Type B pancreatic cell (in vitro differentiated cells): ENCODE results near the gene GRK5. TPM values are rescaled to one million over a fixed set of nuclear protein-coding genes. Genes with fewer than 3 reads are reported as not detected.

Experiments
- DNase-seq: peaks from one replicate; pipeline ENCODE4 v3.0.0; 2021; ENCODE audit warnings: mixed read lengths; ENCODE audit not compliant: unreplicated experiment; ENCODE audit errors: extremely low spot score
- H3K27ac Mint-ChIP-seq: 2 replicates; pipeline ENCODE4 v1.8.0; 2021; ENCODE audit warnings: mild to moderate bottlenecking, mixed read lengths
- H3K27me3 Mint-ChIP-seq: 2 replicates; pipeline ENCODE4 v1.8.0; 2021; ENCODE audit warnings: mixed read lengths
- H3K36me3 Mint-ChIP-seq: 2 replicates; pipeline ENCODE4 v1.8.0; 2021; ENCODE audit warnings: mixed read lengths
- H3K4me1 Mint-ChIP-seq: one replicate; pipeline ENCODE4 v1.8.0; 2021; ENCODE audit warnings: mixed read lengths; ENCODE audit not compliant: unreplicated experiment
- H3K4me3 Mint-ChIP-seq: 2 replicates; pipeline ENCODE4 v1.8.0; 2021; ENCODE audit warnings: mild to moderate bottlenecking, mixed read lengths
- H3K9me3 Mint-ChIP-seq: 2 replicates; pipeline ENCODE4 v1.8.0; 2021; ENCODE audit warnings: mixed read lengths
- total RNA-seq: library from RNA; stranded (reverse); gene quantifications from 2 replicates; pipeline ENCODE4 v1.2.1, GENCODE V29; 2021; ENCODE audit warnings: low replicate concordance
- TF ChIP-seq, protein P1 (sequence below): fragments of 200-600 bp; sonication (generic); conservative IDR thresholded peaks from 2 replicates; pipeline ENCODE4 v1.5.0; 2021; ENCODE audit warnings: antibody characterized with exemption, mild to moderate bottlenecking

The GRK5 gene
- total RNA-seq, 1 donor from 2014 or later = 24.8 TPM

DNA sequence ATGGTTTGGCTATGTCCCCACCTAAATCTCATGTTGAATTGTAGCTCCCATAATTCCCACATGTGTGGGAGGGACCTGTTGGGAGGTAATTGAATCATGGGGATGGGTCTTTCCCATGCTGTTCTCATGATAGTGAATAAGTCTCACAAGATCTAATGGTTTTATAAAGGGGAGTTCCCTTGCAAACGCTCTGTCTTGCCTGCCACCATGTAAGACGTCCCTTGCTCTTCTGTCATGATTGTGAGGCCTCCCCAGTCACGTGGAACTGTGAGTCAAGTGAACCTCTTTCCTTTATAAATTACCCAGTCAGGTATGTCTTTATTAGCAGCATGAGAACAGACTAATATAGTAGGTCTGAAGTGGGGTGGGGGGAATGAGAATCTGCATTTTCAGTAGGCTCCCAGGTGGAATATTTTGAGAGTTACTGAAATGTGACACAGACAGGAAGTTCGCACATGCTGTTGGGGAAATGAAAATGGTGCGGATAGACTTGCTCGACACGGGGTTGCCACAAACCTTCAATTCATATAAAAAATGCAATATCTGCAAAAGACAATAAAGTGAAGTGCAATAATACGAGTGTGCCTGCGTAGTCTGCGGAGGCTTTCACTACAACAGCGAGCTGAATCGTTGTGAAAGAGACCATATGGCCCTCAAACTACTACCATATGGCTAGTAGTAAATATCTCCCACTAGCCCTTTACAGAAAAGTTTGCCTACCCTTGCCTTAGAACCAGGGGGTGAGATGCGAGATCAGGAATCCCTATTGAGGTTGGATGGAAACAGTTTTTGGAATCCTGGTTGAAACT, 166.1 kb downstream of the GRK5 start:
- H3K27me3 Mint-ChIP-seq = no peaks in the 10 kb centered on the region
- H3K4me3 Mint-ChIP-seq = no peak overlapping the region
- TF ChIP-seq, protein P1, sequence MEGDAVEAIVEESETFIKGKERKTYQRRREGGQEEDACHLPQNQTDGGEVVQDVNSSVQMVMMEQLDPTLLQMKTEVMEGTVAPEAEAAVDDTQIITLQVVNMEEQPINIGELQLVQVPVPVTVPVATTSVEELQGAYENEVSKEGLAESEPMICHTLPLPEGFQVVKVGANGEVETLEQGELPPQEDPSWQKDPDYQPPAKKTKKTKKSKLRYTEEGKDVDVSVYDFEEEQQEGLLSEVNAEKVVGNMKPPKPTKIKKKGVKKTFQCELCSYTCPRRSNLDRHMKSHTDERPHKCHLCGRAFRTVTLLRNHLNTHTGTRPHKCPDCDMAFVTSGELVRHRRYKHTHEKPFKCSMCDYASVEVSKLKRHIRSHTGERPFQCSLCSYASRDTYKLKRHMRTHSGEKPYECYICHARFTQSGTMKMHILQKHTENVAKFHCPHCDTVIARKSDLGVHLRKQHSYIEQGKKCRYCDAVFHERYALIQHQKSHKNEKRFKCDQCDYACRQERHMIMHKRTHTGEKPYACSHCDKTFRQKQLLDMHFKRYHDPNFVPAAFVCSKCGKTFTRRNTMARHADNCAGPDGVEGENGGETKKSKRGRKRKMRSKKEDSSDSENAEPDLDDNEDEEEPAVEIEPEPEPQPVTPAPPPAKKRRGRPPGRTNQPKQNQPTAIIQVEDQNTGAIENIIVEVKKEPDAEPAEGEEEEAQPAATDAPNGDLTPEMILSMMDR = no peak
- no peaks in the 10 kb centered on the region for H3K36me3 Mint-ChIP-seq
- peaks cover 64% of the 10 kb centered on the region for H3K4me1 Mint-ChIP-seq
- H3K9me3 Mint-ChIP-seq = no peaks in the 10 kb centered on the region
- H3K27ac Mint-ChIP-seq = no peak overlapping the region
- no peak for DNase-seq

DNA sequence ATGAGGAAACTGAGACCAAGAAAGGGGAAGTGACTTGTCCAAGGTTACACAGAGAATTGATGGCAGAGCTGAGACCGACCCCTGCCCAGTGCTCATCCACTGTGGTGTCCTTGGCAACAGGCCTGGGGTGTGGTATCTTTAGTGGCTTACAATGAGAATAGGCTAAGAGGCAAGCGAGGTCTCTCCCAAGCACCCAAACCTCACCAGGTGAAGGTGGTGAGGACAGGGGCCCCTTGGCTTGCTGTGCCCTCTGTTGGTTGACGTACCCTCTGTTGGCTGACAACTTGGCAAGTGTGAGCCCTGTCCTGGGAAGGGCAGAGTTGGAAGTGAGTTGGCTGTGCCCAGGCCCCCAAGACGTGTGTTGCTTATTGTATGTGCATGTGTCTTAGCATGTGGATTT, 166.9 kb downstream of the GRK5 start:
- H3K27ac Mint-ChIP-seq = no peak overlapping the region
- H3K4me3 Mint-ChIP-seq = no peak overlapping the region
- TF ChIP-seq, protein P1 = no peak
- H3K4me1 Mint-ChIP-seq = peaks cover 66% of the 10 kb centered on the region
- no peaks in the 10 kb centered on the region for H3K27me3 Mint-ChIP-seq
- H3K9me3 Mint-ChIP-seq = no peaks in the 10 kb centered on the region
- no peaks in the 10 kb centered on the region for H3K36me3 Mint-ChIP-seq
- no peak for DNase-seq

DNA sequence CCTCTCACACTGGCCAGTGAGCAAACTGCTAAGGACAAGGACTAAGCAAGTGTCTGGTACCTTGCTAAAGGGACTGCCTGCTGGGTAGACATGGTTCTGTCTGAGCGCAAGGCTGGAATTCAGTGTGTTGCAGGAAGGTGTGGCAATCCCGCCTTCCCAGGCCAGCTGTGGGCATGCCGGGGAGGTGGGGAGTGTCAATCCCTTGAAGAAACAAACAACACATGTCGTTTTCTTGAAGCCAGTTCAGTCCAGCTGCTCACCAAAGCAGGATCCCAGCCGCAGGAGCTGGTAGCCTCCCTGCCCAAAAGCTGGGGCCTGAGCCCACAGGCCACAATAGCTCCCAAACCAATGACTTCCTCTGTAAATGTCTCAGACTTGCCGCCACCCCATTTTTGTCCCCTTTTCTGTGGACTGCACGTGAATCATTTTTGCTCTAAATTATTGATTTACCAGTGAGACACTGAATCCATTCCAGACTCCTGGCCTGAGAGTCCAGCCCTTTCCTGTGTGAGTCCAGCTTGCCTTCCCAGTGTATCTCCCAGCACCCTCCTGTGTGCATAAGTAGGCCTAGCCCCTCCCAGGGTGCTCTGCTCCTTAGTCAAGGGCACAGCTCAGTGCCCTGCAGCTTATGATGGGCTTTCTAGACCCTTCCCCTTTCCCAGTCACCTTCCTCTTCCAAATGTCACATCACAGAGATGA, 168.4 kb downstream of the GRK5 start:
- Mint-ChIP-seq H3K27ac (no peak overlapping the region), H3K36me3 (no peaks in the 10 kb centered on the region), H3K4me3 (no peak overlapping the region), H3K27me3 (no peaks in the 10 kb centered on the region), H3K4me1 (peaks cover 55% of the 10 kb centered on the region), H3K9me3 (no peaks in the 10 kb centered on the region)
- no peak for DNase-seq
- TF ChIP-seq, protein P1 = no peak

DNA sequence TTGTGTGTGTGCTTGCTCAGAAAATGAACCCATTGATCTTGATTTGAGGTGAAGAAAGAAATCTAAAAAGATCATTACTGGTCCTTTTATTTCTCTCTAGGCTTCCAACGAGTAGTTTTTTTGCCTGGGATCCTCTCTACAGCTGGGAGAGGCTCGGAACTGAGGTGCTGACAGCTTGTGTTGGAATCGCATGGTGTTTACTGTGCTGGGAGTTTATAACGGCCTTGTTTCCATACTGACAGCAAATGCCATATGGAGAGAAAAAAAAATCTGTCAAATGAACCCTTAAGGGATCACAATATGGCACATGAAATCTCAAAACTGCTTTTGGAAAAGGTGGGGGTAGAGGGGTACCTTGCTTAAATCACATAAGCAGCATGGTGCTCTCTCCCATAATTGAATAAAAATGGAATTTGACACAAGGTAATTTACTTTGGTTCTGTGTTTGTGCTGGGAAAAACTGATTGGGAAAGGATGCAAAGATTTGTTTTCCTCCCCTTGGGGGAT, 170.1 kb downstream of the GRK5 start:
- TF ChIP-seq, protein P1 = no peak
- Mint-ChIP-seq H3K9me3 (no peaks in the 10 kb centered on the region), H3K27ac (no peak overlapping the region), H3K4me1 (peaks cover 47% of the 10 kb centered on the region), H3K36me3 (no peaks in the 10 kb centered on the region), H3K27me3 (no peaks in the 10 kb centered on the region), H3K4me3 (no peak overlapping the region)
- no peak for DNase-seq

DNA sequence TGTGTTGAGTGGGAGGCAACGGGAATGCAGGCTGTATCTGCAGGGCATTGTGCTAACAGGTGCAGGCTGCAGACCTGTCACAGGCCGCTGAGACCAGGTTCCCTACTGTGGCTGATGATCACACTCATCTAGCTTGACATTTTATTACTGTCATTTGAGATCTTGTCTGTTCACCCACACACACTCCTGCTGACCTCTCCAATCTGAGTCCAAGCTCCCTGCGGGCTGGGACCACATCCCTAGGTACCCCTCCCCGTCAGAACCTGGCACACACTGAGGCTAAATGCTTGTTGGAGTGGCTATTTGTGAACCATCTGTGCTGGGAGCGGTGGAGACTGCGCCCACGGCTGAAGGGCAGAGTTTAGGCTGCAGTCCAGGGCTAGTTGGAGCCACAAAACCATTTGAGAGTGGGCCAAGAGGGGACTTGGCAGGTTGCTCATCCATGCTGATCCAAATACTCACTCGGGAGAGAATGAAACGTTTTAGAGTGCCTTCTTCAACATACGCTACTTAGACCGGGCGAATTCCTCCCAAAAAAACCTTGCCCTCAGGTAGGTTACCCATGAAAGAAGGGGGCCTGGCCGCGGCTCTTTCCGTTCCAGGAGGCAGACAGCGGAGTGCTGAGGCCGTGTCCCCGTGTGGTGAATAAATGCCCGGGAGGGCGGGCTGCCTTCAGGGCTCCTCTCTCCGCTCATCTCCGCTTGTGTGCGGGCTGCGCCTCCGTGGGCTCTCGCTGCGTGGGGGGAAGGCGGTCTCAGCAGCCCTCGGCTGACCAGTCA, 170.8 kb downstream of the GRK5 start:
- no peaks in the 10 kb centered on the region for H3K27me3 Mint-ChIP-seq
- TF ChIP-seq, protein P1 = no peak
- peaks cover 46% of the 10 kb centered on the region for H3K4me1 Mint-ChIP-seq
- DNase-seq = no peak
- H3K9me3 Mint-ChIP-seq = no peaks in the 10 kb centered on the region
- H3K4me3 Mint-ChIP-seq = no peak overlapping the region
- no peak overlapping the region for H3K27ac Mint-ChIP-seq
- H3K36me3 Mint-ChIP-seq = peaks cover under 1% of the 10 kb centered on the region
